ENCODE data around the gene EXOC3L1.

DNA sequence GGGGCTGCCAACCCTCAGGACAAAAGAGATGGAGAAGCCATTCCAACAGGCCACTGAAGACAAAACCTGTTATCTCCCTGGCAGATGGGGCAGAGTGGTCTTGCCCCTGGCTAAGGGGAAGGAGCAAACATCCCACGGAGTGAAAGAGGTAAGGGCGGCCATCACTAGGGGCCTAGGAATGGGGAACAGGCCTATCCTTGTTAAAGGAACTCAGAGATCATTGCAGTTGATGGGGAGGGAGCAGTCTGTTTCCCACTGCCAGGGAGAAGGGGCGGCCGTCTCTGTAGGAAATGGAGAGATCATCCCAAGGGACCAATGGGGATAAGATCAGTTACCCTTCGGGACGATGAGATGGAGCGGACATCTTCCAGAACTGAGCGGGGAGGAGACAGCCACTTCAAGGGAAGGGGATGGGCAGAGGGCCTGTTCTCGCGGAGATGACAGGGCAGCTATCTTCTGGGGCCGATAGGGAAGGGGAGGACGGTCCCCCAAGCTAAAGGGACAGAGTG lies 36.4 kb upstream of the EXOC3L1 start:
- TF ChIP-seq, protein P1, sequence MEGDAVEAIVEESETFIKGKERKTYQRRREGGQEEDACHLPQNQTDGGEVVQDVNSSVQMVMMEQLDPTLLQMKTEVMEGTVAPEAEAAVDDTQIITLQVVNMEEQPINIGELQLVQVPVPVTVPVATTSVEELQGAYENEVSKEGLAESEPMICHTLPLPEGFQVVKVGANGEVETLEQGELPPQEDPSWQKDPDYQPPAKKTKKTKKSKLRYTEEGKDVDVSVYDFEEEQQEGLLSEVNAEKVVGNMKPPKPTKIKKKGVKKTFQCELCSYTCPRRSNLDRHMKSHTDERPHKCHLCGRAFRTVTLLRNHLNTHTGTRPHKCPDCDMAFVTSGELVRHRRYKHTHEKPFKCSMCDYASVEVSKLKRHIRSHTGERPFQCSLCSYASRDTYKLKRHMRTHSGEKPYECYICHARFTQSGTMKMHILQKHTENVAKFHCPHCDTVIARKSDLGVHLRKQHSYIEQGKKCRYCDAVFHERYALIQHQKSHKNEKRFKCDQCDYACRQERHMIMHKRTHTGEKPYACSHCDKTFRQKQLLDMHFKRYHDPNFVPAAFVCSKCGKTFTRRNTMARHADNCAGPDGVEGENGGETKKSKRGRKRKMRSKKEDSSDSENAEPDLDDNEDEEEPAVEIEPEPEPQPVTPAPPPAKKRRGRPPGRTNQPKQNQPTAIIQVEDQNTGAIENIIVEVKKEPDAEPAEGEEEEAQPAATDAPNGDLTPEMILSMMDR (IDR thresholded peaks at IDR 0.05 in 4 of 5, conservative IDR thresholded peaks at IDR 0.05 in 1 of 5) = no peak
- TF ChIP-seq POLR2A (IDR thresholded peaks at IDR 0.05) = no peak

Data from gastrocnemius medialis (tissue), 4 donors.